Neuronal stem cell (in vitro differentiated cells): ENCODE data around the gene NTRK3.

ENCODE experiments used
- DNase-seq: peaks from one replicate; pipeline ENCODE4 v3.0.0-alpha.2; 2013; ENCODE audit warnings: low spot score
- H2AFZ ChIP-seq: one replicate; pipeline ENCODE4 v1.6.1; 2013; ENCODE audit warnings: mild to moderate bottlenecking, low read length, inconsistent platforms
- H2AK5ac ChIP-seq: 2 replicates; pipeline ENCODE4 v1.6.1; 2013; ENCODE audit warnings: low read depth, mild to moderate bottlenecking, inconsistent platforms, low read length, moderate library complexity, mixed read lengths
- H2BK120ac ChIP-seq: 2 replicates; pipeline ENCODE4 v1.6.1; 2013; ENCODE audit warnings: low read depth, mild to moderate bottlenecking, inconsistent platforms, low read length, moderate library complexity, mixed read lengths
- H2BK12ac ChIP-seq: one replicate; pipeline ENCODE4 v1.6.1; 2013; ENCODE audit warnings: low read length, inconsistent platforms
- H2BK15ac ChIP-seq: 2 replicates; pipeline ENCODE4 v1.6.1; 2013; ENCODE audit warnings: mild to moderate bottlenecking, low read length, inconsistent platforms, mixed read lengths
- H2BK5ac ChIP-seq: one replicate; pipeline ENCODE4 v1.6.1; 2013; ENCODE audit warnings: inconsistent platforms, mild to moderate bottlenecking, low read length, moderate library complexity
- H3K14ac ChIP-seq: one replicate; pipeline ENCODE4 v1.6.1; 2013; ENCODE audit warnings: low read length, inconsistent platforms
- H3K18ac ChIP-seq: 2 replicates; pipeline ENCODE4 v1.6.1; 2013; ENCODE audit warnings: low read length, inconsistent platforms
- H3K23ac ChIP-seq: 2 replicates; pipeline ENCODE4 v1.6.1; 2013; ENCODE audit warnings: low read depth, mild to moderate bottlenecking, mixed read lengths, low read length, inconsistent platforms; ENCODE audit not compliant: poor library complexity
- H3K27ac ChIP-seq: replicated peaks from 3 replicates; pipeline ENCODE4 v1.5.1; 2013; ENCODE audit warnings: low read length, inconsistent platforms
- H3K27me3 ChIP-seq, 3 experiments: 2 replicates each; pipeline ENCODE4 v1.6.1; 2013; ENCODE audit warnings: low read length in 3 of 3, mild to moderate bottlenecking in 2 of 3, inconsistent platforms in 1 of 3, low read depth in 1 of 3, mixed read lengths in 1 of 3, moderate library complexity in 1 of 3; ENCODE audit not compliant: control insufficient read depth in 3 of 3, insufficient read depth in 3 of 3
- H3K36me3 ChIP-seq, 2 donors: replicated peaks in 1 of 2; 2 replicates each; pipeline ENCODE4 v1.6.1; 2013; ENCODE audit warnings: low read length in 2 of 2; ENCODE audit not compliant: control insufficient read depth in 2 of 2, insufficient read depth in 2 of 2
- H3K4ac ChIP-seq: 2 replicates; pipeline ENCODE4 v1.6.1; 2013; ENCODE audit warnings: inconsistent platforms, mild to moderate bottlenecking, low read length, moderate library complexity
- H3K4me1 ChIP-seq, 2 donors: 1 replicate in 1 of 2; 2 replicates in 1 of 2; pipeline ENCODE4 v1.6.1; 2013; ENCODE audit warnings: low read length in 2 of 2, low read depth in 1 of 2; ENCODE audit not compliant: control insufficient read depth in 2 of 2, insufficient read depth in 1 of 2
- H3K4me2 ChIP-seq: one replicate; pipeline ENCODE4 v1.6.1; 2013; ENCODE audit warnings: mild to moderate bottlenecking, low read length, inconsistent platforms; ENCODE audit not compliant: insufficient read depth, poor library complexity, severe bottlenecking
- H3K4me3 ChIP-seq, 2 donors: 2 replicates each; pipeline ENCODE4 v1.5.1; 2013; ENCODE audit warnings: low read length in 2 of 2, mild to moderate bottlenecking in 2 of 2, inconsistent platforms in 1 of 2, moderate library complexity in 1 of 2
- H3K79me1 ChIP-seq: one replicate; pipeline ENCODE4 v1.6.1; 2013; ENCODE audit warnings: low read depth, mild to moderate bottlenecking, inconsistent platforms, low read length, moderate library complexity
- H3K9ac ChIP-seq: one replicate; pipeline ENCODE4 v1.6.1; 2013; ENCODE audit warnings: mild to moderate bottlenecking, low read depth, low read length, inconsistent platforms; ENCODE audit not compliant: poor library complexity
- H3K9me3 ChIP-seq, 2 donors: replicated peaks in 1 of 2; 2 replicates each; pipeline versions ENCODE3 to v1.6.1; 2013; ENCODE audit warnings: low read length in 2 of 2, mild to moderate bottlenecking in 2 of 2, inconsistent platforms in 1 of 2, low read depth in 1 of 2, mixed read lengths in 1 of 2, moderate library complexity in 1 of 2; ENCODE audit not compliant: control insufficient read depth in 2 of 2, insufficient read depth in 1 of 2
- H4K8ac ChIP-seq: one replicate; pipeline ENCODE4 v1.6.1; 2013; ENCODE audit warnings: low read depth, mild to moderate bottlenecking, inconsistent platforms, low read length, moderate library complexity
- H4K91ac ChIP-seq: one replicate; pipeline ENCODE4 v1.6.1; 2013; ENCODE audit warnings: low read length, low read depth, mild to moderate bottlenecking, inconsistent platforms; ENCODE audit not compliant: poor library complexity
- WGBS, 2 donors: extraction: QIAGEN DNeasy Blood & Tissue Kit; methylation state at CpG; one replicate each; pipeline ENCODE4 v1.1.7; 2013; ENCODE audit warnings: missing lambda C conversion rate in 2 of 2, mixed read lengths in 1 of 2; ENCODE audit not compliant: insufficient read length in 2 of 2, insufficient replicate concordance in 1 of 2; ENCODE audit errors: extremely low coverage in 2 of 2; 5-methylcytosine and 5-hydroxymethylcytosine counted together

The NTRK3 gene

GRCh38 chr15:88215066-88215648, 41.4 kb downstream of the NTRK3 start:
- no CpG with 5 or more reads among the region's 16 CpGs for WGBS, 2 donors

GRCh38 chr15:88209111-88209510, 47.4 kb downstream of the NTRK3 start:
- no peak overlapping the region for H3K14ac ChIP-seq

More at GRCh38 chr15:88215066-88215648, 41.4 kb downstream of the NTRK3 start:
- Histone ChIP-seq H4K8ac (no peak overlapping the region), H3K9ac (no peak overlapping the region), H3K14ac (no peak overlapping the region), H2AFZ (no peak overlapping the region), H2BK5ac (no peak overlapping the region), H3K27me3 (no peaks in the 10 kb centered on the region), H3K79me1 (no peaks in the 10 kb centered on the region), H3K27ac (no peak overlapping the region), H3K4me2 (no peak overlapping the region), H3K36me3 (no peaks in the 10 kb centered on the region), H3K4me1 (peaks cover 0 to 4% of the 10 kb centered on the region in 2 donors), H3K18ac (no peak overlapping the region), H2BK15ac (no peak overlapping the region), H3K4ac (no peak overlapping the region), H2BK120ac (no peak overlapping the region), H3K9me3 (no peaks in the 10 kb centered on the region), H4K91ac (no peak overlapping the region), H2BK12ac (no peak overlapping the region), H2AK5ac (no peak overlapping the region), H3K23ac (no peak overlapping the region), H3K4me3 (no peak overlapping the region)
- no peak for DNase-seq

GRCh38 chr15:88208396-88208795, 48.1 kb downstream of the NTRK3 start:
- Histone ChIP-seq H3K9ac (no peak overlapping the region), H3K4me1 (no peaks in the 10 kb centered on the region), H2BK15ac (no peak overlapping the region), H2BK5ac (no peak overlapping the region), H3K23ac (no peak overlapping the region), H3K27me3 (no peaks in the 10 kb centered on the region), H3K4ac (no peak overlapping the region), H2AFZ (no peak overlapping the region), H3K79me1 (no peaks in the 10 kb centered on the region), H3K36me3 (no peaks in the 10 kb centered on the region), H2BK12ac (no peak overlapping the region), H2AK5ac (no peak overlapping the region), H3K9me3 (no peaks in the 10 kb centered on the region), H4K91ac (no peak overlapping the region), H3K4me2 (no peak overlapping the region), H2BK120ac (no peak overlapping the region), H3K18ac (no peak overlapping the region), H3K14ac (no peak overlapping the region), H3K27ac (no peak overlapping the region), H4K8ac (no peak overlapping the region), H3K4me3 (no peak overlapping the region)
- DNase-seq: no peak
- WGBS, 2 donors: no CpG with 5 or more reads among the region's 2 CpGs

More at GRCh38 chr15:88209111-88209510, 47.4 kb downstream of the NTRK3 start:
- Histone ChIP-seq H2BK15ac (no peak overlapping the region), H2AFZ (no peak overlapping the region), H3K4me3 (no peak overlapping the region), H2BK5ac (no peak overlapping the region), H3K4ac (no peak overlapping the region), H3K27me3 (no peaks in the 10 kb centered on the region), H3K9me3 (no peaks in the 10 kb centered on the region), H3K9ac (no peak overlapping the region), H3K36me3 (no peaks in the 10 kb centered on the region), H3K27ac (no peak overlapping the region), H2BK120ac (no peak overlapping the region), H2AK5ac (no peak overlapping the region), H3K4me1 (no peaks in the 10 kb centered on the region), H3K23ac (no peak overlapping the region), H2BK12ac (no peak overlapping the region), H3K79me1 (no peaks in the 10 kb centered on the region), H3K4me2 (no peak overlapping the region), H4K91ac (no peak overlapping the region), H4K8ac (no peak overlapping the region), H3K18ac (no peak overlapping the region)
- no CpG with 5 or more reads among the region's 5 CpGs for WGBS, 2 donors
- DNase-seq: no peak

- H4K8ac ChIP-seq: no peak overlapping the region
- no peak overlapping the region for H3K27ac ChIP-seq
- H3K79me1 ChIP-seq: no peaks in the 10 kb centered on the region
- no peak overlapping the region for H2AK5ac ChIP-seq
- no peak overlapping the region for H2AFZ ChIP-seq
- H2BK15ac ChIP-seq: no peak overlapping the region
- H3K23ac ChIP-seq: no peak overlapping the region
- no CpG with 5 or more reads among the region's 2 CpGs for WGBS, 2 donors
- no peak overlapping the region for H3K18ac ChIP-seq
- no peaks in the 10 kb centered on the region for H3K36me3 ChIP-seq
- no peaks in the 10 kb centered on the region for H3K27me3 ChIP-seq
- no peak overlapping the region for H3K14ac ChIP-seq
- H3K9me3 ChIP-seq: no peaks in the 10 kb centered on the region
- H3K4me3 ChIP-seq: no peak overlapping the region
- H3K4ac ChIP-seq: no peak overlapping the region
- no peak overlapping the region for H4K91ac ChIP-seq
- no peak for DNase-seq
- H3K4me2 ChIP-seq: no peak overlapping the region
- H2BK12ac ChIP-seq: no peak overlapping the region
- H2BK5ac ChIP-seq: no peak overlapping the region
- H3K9ac ChIP-seq: no peak overlapping the region
- H2BK120ac ChIP-seq: no peak overlapping the region
- H3K4me1 ChIP-seq: no peaks in the 10 kb centered on the region
Measured at GRCh38 chr15:88207565-88207964, 49.0 kb downstream of the NTRK3 start.
